Spleen (tissue), 11 donors: ENCODE measurements around the gene SCYGR1. TPM values are rescaled to one million over a fixed set of nuclear protein-coding genes. Genes with fewer than 3 reads are reported as not detected.

ENCODE experiments used
- DNase-seq: peaks from one replicate; pipeline ENCODE4 v3.0.0-alpha.2; 2020
- H3K27ac ChIP-seq, 8 donors: fragments of 200-600 bp; sonication (generic) in 7 of 8; 1 replicate in 4 of 8; 2 replicates in 4 of 8; pipeline versions ENCODE4 v1.5.0 to v1.8.0; 2016 to 2021; ENCODE audit warnings: inconsistent platforms in 4 of 8, mild to moderate bottlenecking in 4 of 8, moderate library complexity in 1 of 8
- H3K27me3 ChIP-seq, 7 donors: fragments of 200-600 bp; sonication (generic) in 6 of 7; replicated peaks in 1 of 7; 1 replicate in 4 of 7; 2 replicates in 3 of 7; pipeline versions ENCODE4 v1.5.0 to v1.8.0; 2016 to 2021; ENCODE audit warnings: inconsistent platforms in 3 of 7, mild to moderate bottlenecking in 1 of 7
- H3K36me3 ChIP-seq, 6 donors: fragments of 200-600 bp; sonication (generic) in 5 of 6; 1 replicate in 4 of 6; 2 replicates in 2 of 6; pipeline versions ENCODE4 v1.5.0 to v1.8.0; 2016 to 2021; ENCODE audit warnings: inconsistent platforms in 2 of 6
- H3K4me1 ChIP-seq, 6 donors: fragments of 200-600 bp; sonication (generic) in 5 of 6; 1 replicate in 3 of 6; 2 replicates in 3 of 6; pipeline versions ENCODE4 v1.5.0 to v1.8.0; 2016 to 2021; ENCODE audit warnings: inconsistent platforms in 3 of 6
- H3K4me3 ChIP-seq, 8 donors: fragments of 200-600 bp; sonication (generic) in 7 of 8; 1 replicate in 4 of 8; 2 replicates in 4 of 8; pipeline versions ENCODE4 v1.5.0 to v1.8.0; 2016 to 2021; ENCODE audit warnings: inconsistent platforms in 4 of 8, mild to moderate bottlenecking in 4 of 8, moderate library complexity in 2 of 8
- H3K9me3 ChIP-seq, 8 donors: fragments of 200-600 bp; sonication (generic) in 7 of 8; 1 replicate in 4 of 8; 2 replicates in 4 of 8; pipeline versions ENCODE4 v1.5.0 to v1.8.0; 2016 to 2021; ENCODE audit warnings: inconsistent platforms in 4 of 8
- CTCF ChIP-seq, 11 experiments: fragments of 200-600 bp in 7 of 11; fragments of 450-650 bp in 4 of 11; sonication (generic) in 4 of 11; IDR thresholded peaks in 8 of 11; conservative IDR thresholded peaks in 3 of 11; 1 replicate in 7 of 11; 2 replicates in 4 of 11; pipeline versions ENCODE4 v1.4.0 to v1.8.0; 2016 to 2021; ENCODE audit warnings: antibody characterized with exemption in 11 of 11, inconsistent platforms in 4 of 11, mild to moderate bottlenecking in 1 of 11
- POLR2A ChIP-seq, 3 donors: fragments of 450-650 bp; IDR thresholded peaks; one replicate each; pipeline ENCODE4 v1.5.1; 2017; ENCODE audit warnings: antibody characterized with exemption in 3 of 3, mild to moderate bottlenecking in 1 of 3
- POLR2AphosphoS5 ChIP-seq, 3 donors: sonication (generic); formaldehyde crosslinking; IDR thresholded peaks; one replicate each; pipeline ENCODE4 v1.5.1; 2017; ENCODE audit warnings: antibody characterized with exemption in 3 of 3
- WGBS, 5 donors: extraction: QIAGEN DNeasy Blood & Tissue Kit in 3 of 5; methylation state at CpG; one replicate each; pipeline versions ENCODE4 v1.1.5 to v1.1.7; 2013 to 2018; 5-methylcytosine and 5-hydroxymethylcytosine counted together
- intact Hi-C: fragments of 100-400 bp; cut with DNase I; formaldehyde crosslinking; loops from one replicate; pipeline ENCODE4 v1.15.0; 2023; ENCODE audit warnings: low total_unique reads
- polyA plus RNA-seq, 3 donors: library from polyadenylated mRNA; stranded (reverse); fragments of 200-250 nt; gene quantifications; one replicate each; pipeline ENCODE4 v1.2.1, GENCODE V29; 2013
- total RNA-seq, 7 donors: library from RNA; depleted of rRNA in 3 of 7; stranded (reverse); fragments of >200 nt in 3 of 7; fragmentation: NEBNext Ultra II Directional in 4 of 7; extraction: Animal tissue kit (Norgen Biotek cat#: 25700) in 4 of 7; gene quantifications; one replicate each; pipeline versions ENCODE4 v1.1.0 to v1.2.1, GENCODE V29; 2016 to 2021
- donor health status: healthy with polysubstance abuse.
- donor health status: DM: no; HTN: no; CAD: no; lungs with moderate emphysema.
- donor health status: DM: no; HTN: no; CAD: no.
- donor health status: Bipolar disorder and iron deficiency.
- donor health status: healthy.
- donor health status: DM: no; HTN: no; CAD: no.
- donor health status: DM: yes; HTN: yes; CAD: no.

Gene SCYGR1
- total and polyA plus RNA-seq, 10 donors = not detected

- 94 to 98% (median 98%) methylated on average over 7 of the region's 7 CpGs for WGBS, 5 donors
- no peak for DNase-seq
These were observed 1.9 kb upstream of the SCYGR1 start for GRCh38 chr2:227389661-227390060.

DNA sequence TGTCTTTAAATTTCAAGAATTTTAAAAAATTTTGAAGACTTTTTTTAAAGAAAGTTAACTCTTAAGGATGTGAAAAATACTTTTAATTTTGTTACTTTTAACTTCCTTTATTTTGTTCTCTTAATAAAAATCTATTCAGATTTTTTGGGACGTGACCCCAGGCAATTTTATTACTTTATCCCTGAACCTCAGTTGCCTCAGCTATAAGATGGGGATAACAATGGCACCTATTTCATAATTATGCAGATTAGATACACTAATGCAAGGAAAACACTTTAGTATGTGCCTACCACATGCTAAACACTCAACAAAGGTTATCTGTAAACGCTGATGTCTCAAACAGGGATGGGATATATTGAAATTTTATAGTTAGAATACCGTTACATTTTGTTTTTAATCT, 1.5 kb upstream of the SCYGR1 start:
- Histone ChIP-seq H3K27me3 (no peaks in the 10 kb centered on the region), H3K36me3 (no peaks in the 10 kb centered on the region), H3K9me3 (no peaks in the 10 kb centered on the region), H3K4me1 (peaks cover 0 to 35% (median 14%) of the 10 kb centered on the region in 6 donors), H3K4me3 (no peak overlapping the region), H3K27ac (no peak overlapping the region)
- intact Hi-C loops = no loop called here
- TF ChIP-seq POLR2AphosphoS5 (IDR thresholded peaks at IDR 0.05) = no peak
- TF ChIP-seq POLR2A (IDR thresholded peaks at IDR 0.05) = no peak
- TF ChIP-seq CTCF (IDR thresholded peaks at IDR 0.05 in 8 of 11, conservative IDR thresholded peaks at IDR 0.05 in 3 of 11) = no peak
- 81 to 88% (median 86%) methylated on average over 3 of the region's 3 CpGs for WGBS, 5 donors
- DNase-seq = no peak

More at GRCh38 chr2:227389661-227390060, 1.9 kb upstream of the SCYGR1 start:
- Histone ChIP-seq H3K4me1 (peaks cover 0 to 36% (median 17%) of the 10 kb centered on the region in 6 donors), H3K9me3 (no peaks in the 10 kb centered on the region), H3K4me3 (no peak overlapping the region), H3K36me3 (no peaks in the 10 kb centered on the region), H3K27me3 (no peaks in the 10 kb centered on the region), H3K27ac (no peak overlapping the region)
- TF ChIP-seq POLR2A (IDR thresholded peaks at IDR 0.05) = no peak
- no peak for TF ChIP-seq POLR2AphosphoS5 (IDR thresholded peaks at IDR 0.05)
- TF ChIP-seq CTCF (IDR thresholded peaks at IDR 0.05 in 8 of 11, conservative IDR thresholded peaks at IDR 0.05 in 3 of 11) = no peak
- intact Hi-C loops = no loop called here

DNA sequence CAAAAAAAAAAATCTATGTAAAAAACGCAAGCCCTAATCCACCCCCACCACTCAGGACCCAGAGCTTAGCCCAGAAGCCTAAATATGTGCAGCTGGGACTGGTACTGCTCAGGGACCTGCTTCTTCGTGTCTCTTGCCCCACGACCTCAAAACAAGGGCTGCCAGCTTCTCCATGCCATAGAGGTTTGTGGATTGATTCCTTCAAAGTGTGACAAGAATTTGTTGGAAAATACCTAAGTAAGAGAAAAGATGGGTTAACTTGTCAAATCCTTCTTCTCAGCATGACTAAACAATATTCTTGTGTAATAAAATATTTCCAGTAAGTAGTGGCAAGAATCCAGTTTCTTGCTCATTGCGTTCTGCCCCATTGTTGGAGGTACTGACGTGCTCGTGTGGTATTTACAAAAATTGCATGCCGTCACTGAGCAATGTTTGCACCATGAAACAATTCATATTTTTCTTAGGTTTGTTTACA, 825 bp upstream of the SCYGR1 start:
- Histone ChIP-seq H3K4me1 (peaks cover 0 to 29% (median 7%) of the 10 kb centered on the region in 6 donors), H3K27ac (no peak overlapping the region), H3K9me3 (no peaks in the 10 kb centered on the region), H3K36me3 (no peaks in the 10 kb centered on the region), H3K27me3 (no peaks in the 10 kb centered on the region), H3K4me3 (no peak overlapping the region)
- no peak for DNase-seq
- WGBS, 5 donors = 70 to 88% (median 83%) methylated on average over 7 of the region's 7 CpGs
- intact Hi-C loops = no loop called here
- TF ChIP-seq POLR2A (IDR thresholded peaks at IDR 0.05) (no peak), POLR2AphosphoS5 (IDR thresholded peaks at IDR 0.05) (no peak), CTCF (IDR thresholded peaks at IDR 0.05 in 8 of 11, conservative IDR thresholded peaks at IDR 0.05 in 3 of 11) (no peak)

DNA sequence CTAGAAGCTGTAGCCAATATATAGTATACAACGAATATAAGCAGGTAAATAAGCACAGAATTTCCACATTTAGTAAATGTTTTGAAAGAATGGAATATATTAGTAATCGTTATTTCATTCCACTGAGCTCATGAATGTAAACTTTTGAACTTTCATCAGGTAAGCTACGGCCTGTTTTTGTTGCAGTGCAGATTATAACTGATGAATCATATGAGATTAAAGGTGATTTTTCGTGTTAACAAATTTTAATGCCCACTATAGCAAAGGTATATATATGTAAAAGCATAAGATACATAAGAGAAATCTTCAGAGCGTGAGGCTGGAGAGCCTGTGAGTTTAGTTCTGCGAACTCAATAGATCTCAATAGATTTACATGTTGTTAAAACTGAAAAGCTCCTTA, 1.1 kb downstream of the SCYGR1 start:
- H3K27ac ChIP-seq = peak overlapping the region in 1 of 8 donors; percentile 84
- no peaks in the 10 kb centered on the region for H3K36me3 ChIP-seq
- peaks cover 0 to 19% (median 3%) of the 10 kb centered on the region in 6 donors for H3K4me1 ChIP-seq
- H3K27me3 ChIP-seq = no peaks in the 10 kb centered on the region
- no peak for DNase-seq
- TF ChIP-seq CTCF (IDR thresholded peaks at IDR 0.05 in 8 of 11, conservative IDR thresholded peaks at IDR 0.05 in 3 of 11) = no peak
- no peak for TF ChIP-seq POLR2AphosphoS5 (IDR thresholded peaks at IDR 0.05)
- TF ChIP-seq POLR2A (IDR thresholded peaks at IDR 0.05) = no peak
- no peaks in the 10 kb centered on the region for H3K9me3 ChIP-seq
- intact Hi-C loops = no loop called here
- 66 to 86% (median 84%) methylated on average over 6 of the region's 6 CpGs for WGBS, 5 donors
- no peak overlapping the region for H3K4me3 ChIP-seq
